Ovary (tissue), 9 donors: ENCODE results near the gene BBLN. TPM values are rescaled to one million over a fixed set of nuclear protein-coding genes. Genes with fewer than 3 reads are reported as not detected.
A peak's percentile ranks its signal among the peaks of the same experiment; 100 is the strongest.
"Not testable (repeated sequence)": the region's sequence is repeated elsewhere in the genome, so short reads cannot be mapped to it uniquely, and the experiment has no call there.

Experiments
- DNase-seq, 5 donors: peaks; one replicate each; pipeline ENCODE4 v3.0.0-alpha.2; 2019 to 2020
- H3K27ac ChIP-seq, 2 donors: fragments of 200-600 bp; one replicate each; pipeline versions ENCODE4 v1.5.1 to v1.8.0; 2019 to 2022
- H3K27me3 ChIP-seq: fragments of 200-600 bp; one replicate; pipeline ENCODE4 v1.8.0; 2022
- H3K36me3 ChIP-seq: fragments of 200-600 bp; sonication (generic); one replicate; pipeline ENCODE4 v1.5.1; 2019
- H3K4me1 ChIP-seq: one replicate; pipeline ENCODE4 v1.8.1; 2013; ENCODE audit warnings: mild to moderate bottlenecking, moderate library complexity; ENCODE audit not compliant: insufficient read depth
- H3K4me3 ChIP-seq: fragments of 200-600 bp; sonication (generic); one replicate; pipeline ENCODE4 v1.5.1; 2017
- H3K9me3 ChIP-seq, 2 donors: fragments of 200-600 bp in 1 of 2; sonication (generic) in 1 of 2; one replicate each; pipeline versions ENCODE4 v1.5.1 to v1.8.1; 2013 to 2019; ENCODE audit warnings: mild to moderate bottlenecking in 1 of 2, moderate library complexity in 1 of 2
- EP300 ChIP-seq: sonication (generic); formaldehyde crosslinking; IDR thresholded peaks from one replicate; pipeline ENCODE4 v1.6.1; 2017; ENCODE audit warnings: antibody characterized with exemption
- POLR2A ChIP-seq: fragments of 450-650 bp; IDR thresholded peaks from one replicate; pipeline ENCODE4 v1.6.1; 2017; ENCODE audit warnings: antibody characterized with exemption, mild to moderate bottlenecking, moderate library complexity
- WGBS, 3 donors: extraction: QIAGEN DNeasy Blood & Tissue Kit in 1 of 3; methylation state at CpG; one replicate each; pipeline versions ENCODE4 v1.1.5 to v1.1.7; 2013 to 2017; 5-methylcytosine and 5-hydroxymethylcytosine counted together
- intact Hi-C, 4 donors: fragments of 100-400 bp; cut with DNase I; formaldehyde crosslinking; loops; one replicate each; pipeline versions ENCODE4 v1.11.0 to v1.15.1; 2022 to 2023
- polyA plus RNA-seq, 2 donors: library from polyadenylated mRNA; stranded (reverse); fragments of 200-250 nt in 1 of 2; fragments of 350-450 nt in 1 of 2; fragmentation: Illumina TruSeq in 1 of 2; extraction: RNeasy Lipid Tissue Mini Kit (QIAGEN cat#74804) in 1 of 2; gene quantifications; one replicate each; pipeline ENCODE4 v1.2.3, GENCODE V29; 2013 to 2014
- total RNA-seq, 7 donors: library from RNA; depleted of rRNA in 2 of 7; stranded (reverse); fragments of >200 nt in 2 of 7; fragmentation: NEBNext Ultra II Directional in 3 of 7; extraction: Animal tissue kit (Norgen Biotek cat#: 25700) in 3 of 7; gene quantifications; one replicate each; pipeline versions ENCODE4 v1.1.0 to v1.2.4, GENCODE V29; 2016 to 2023
- TF ChIP-seq, protein P1 (sequence below), 3 donors: fragments of 450-650 bp in 2 of 3; fragments of 200-600 bp in 1 of 3; IDR thresholded peaks; one replicate each; pipeline versions ENCODE4 v1.5.1 to v1.8.0; 2016 to 2022; ENCODE audit warnings: antibody characterized with exemption in 3 of 3, mild to moderate bottlenecking in 1 of 3
- donor health status: DM: no; HTN: no; CAD: no; lungs with moderate emphysema.
- donor health status: DM: no; HTN: no; CAD: no.
- donor health status: Bipolar disorder and iron deficiency.
- donor health status: DM: yes; HTN: yes; CAD: no.
- donor health status: DM: no; HTN: no; CAD: no.
- donor health status: DM: yes; HTN: yes; CAD: no.

The BBLN gene
- total and polyA plus RNA-seq, 9 donors: 2.4 to 210 (median 31.7) TPM

DNA sequence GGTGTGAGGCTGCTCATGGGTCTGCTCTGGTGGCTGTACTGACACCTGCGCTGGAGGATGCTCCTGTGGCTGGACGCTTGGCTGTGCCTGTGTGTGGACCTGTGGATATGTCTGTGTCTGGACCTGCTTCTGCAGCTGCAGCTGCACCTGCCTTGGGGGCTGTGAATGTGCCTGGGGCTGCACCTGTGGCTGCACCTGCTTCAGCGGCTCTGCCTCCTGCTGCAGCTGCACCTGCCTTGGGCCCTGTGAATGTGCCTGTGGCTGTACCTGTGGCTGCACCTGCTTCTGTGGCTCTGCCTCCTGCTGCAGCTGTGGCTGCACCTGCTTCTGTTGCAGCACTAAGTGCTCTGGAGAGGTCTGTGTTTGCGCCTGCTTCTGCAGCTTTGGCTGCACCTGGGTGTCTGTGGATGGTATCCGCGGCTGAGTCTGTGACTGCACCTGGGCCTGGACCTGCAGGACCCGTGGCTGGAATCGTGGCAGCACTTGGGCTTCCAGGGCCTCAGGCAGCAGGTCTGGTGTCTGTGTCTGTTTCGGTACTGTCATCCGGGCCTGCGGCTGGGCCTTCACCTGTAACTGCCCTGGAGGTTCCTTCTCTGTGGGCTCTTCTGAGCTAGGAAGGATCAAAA is 18.9 kb downstream of the BBLN start:
- TF ChIP-seq EP300 (no peak), POLR2A (no peak)
- TF ChIP-seq, protein P1, sequence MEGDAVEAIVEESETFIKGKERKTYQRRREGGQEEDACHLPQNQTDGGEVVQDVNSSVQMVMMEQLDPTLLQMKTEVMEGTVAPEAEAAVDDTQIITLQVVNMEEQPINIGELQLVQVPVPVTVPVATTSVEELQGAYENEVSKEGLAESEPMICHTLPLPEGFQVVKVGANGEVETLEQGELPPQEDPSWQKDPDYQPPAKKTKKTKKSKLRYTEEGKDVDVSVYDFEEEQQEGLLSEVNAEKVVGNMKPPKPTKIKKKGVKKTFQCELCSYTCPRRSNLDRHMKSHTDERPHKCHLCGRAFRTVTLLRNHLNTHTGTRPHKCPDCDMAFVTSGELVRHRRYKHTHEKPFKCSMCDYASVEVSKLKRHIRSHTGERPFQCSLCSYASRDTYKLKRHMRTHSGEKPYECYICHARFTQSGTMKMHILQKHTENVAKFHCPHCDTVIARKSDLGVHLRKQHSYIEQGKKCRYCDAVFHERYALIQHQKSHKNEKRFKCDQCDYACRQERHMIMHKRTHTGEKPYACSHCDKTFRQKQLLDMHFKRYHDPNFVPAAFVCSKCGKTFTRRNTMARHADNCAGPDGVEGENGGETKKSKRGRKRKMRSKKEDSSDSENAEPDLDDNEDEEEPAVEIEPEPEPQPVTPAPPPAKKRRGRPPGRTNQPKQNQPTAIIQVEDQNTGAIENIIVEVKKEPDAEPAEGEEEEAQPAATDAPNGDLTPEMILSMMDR (IDR thresholded peaks at IDR 0.05): no peak
- WGBS, 3 donors: 97 to 100% (median 97%) methylated on average over 11 of the region's 11 CpGs
- DNase-seq: no peak
- intact Hi-C loops: no loop called here
- H3K27me3 ChIP-seq: no peaks in the 10 kb centered on the region
- H3K9me3 ChIP-seq: no peaks in the 10 kb centered on the region
- H3K27ac ChIP-seq: no peak overlapping the region
- peaks cover 2% of the 10 kb centered on the region for H3K4me1 ChIP-seq
- H3K4me3 ChIP-seq: no peak overlapping the region
- no peaks in the 10 kb centered on the region for H3K36me3 ChIP-seq

DNA sequence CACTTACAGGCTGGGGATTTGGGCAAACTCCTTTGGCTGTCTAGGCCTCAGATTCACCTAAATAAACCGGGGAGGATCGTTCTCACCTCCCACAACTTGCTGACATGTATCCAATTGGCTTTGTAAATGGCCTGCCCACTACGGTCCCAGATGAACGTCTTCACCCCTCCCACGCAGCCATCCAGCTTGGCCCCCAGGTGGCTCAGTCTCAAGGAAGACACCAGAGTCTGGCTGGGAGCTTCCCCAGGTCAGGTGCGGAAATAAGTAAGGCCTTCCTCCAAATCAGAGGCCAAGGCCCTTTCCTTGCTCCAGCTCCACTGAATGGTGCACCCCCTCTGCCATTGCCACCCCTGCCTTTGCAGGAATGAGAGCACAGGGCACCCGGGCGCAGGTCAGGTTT is 19.9 kb downstream of the BBLN start:
- Histone ChIP-seq H3K9me3 (no peaks in the 10 kb centered on the region), H3K27ac (no peak overlapping the region), H3K4me3 (no peak overlapping the region), H3K36me3 (no peaks in the 10 kb centered on the region), H3K27me3 (no peaks in the 10 kb centered on the region), H3K4me1 (peaks cover 2% of the 10 kb centered on the region)
- TF ChIP-seq, protein P1 (IDR thresholded peaks at IDR 0.05): no peak
- no peak for TF ChIP-seq POLR2A
- TF ChIP-seq EP300: no peak
- 91 to 93% (median 91%) methylated on average over 8 of the region's 8 CpGs for WGBS, 3 donors
- no peak for DNase-seq
- intact Hi-C loops: no loop called here

DNA sequence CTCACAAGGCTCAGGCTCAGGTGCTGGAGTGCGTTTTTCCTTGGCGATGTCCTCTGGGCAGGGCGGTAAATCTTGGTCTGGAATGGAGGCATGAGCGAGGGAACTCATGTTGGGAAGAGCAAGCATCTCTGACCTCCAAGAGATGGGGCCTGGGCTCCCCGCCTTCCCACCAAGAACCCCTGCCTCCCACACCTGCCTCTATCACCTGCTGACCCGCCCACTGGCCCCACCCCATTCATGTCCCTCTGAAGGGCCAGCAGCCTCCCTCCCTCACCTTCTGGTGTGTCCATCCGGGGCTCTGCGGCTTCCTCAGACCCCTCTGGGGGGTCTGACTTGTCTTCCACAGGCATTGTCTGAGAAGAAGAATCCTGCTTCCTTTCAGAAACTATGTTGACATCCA is 20.4 kb downstream of the BBLN start:
- no peak overlapping the region for H3K27ac ChIP-seq
- H3K4me3 ChIP-seq: no peak overlapping the region
- TF ChIP-seq EP300 (no peak), POLR2A (no peak)
- TF ChIP-seq, protein P1 (IDR thresholded peaks at IDR 0.05): no peak
- no peaks in the 10 kb centered on the region for H3K9me3 ChIP-seq
- peaks cover 2% of the 10 kb centered on the region for H3K4me1 ChIP-seq
- H3K36me3 ChIP-seq: no peaks in the 10 kb centered on the region
- WGBS, 3 donors: 96% methylated on average over 8 of the region's 8 CpGs
- DNase-seq: no peak
- no peaks in the 10 kb centered on the region for H3K27me3 ChIP-seq
- intact Hi-C loops: no loop called here

DNA sequence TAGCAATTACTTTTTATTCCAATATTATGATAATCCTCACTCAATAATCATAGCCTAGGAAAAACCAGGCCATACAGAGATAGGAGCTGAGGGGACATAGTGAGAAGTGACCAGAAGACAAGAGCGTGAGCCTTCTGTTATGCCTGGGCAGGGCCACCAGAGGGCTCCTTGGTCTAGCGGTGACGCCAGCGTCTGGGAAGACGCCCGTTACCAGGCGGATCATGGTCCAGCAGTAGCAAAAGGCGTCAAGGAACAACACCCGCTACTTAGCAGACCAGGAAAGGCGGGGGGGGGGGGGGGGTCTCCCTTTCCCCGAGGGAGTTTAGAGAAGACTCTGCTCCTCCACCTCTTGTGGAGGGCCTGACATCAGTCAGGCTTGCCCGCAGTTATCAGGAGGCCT is 21.4 kb downstream of the BBLN start:
- WGBS, 3 donors: 26 to 45% (median 29%) methylated on average over 12 of the region's 12 CpGs
- H3K27ac ChIP-seq, H3K27me3 ChIP-seq, intact Hi-C loops, H3K9me3 ChIP-seq, H3K4me1 ChIP-seq, H3K4me3 ChIP-seq, H3K36me3 ChIP-seq: not testable (repeated sequence)
- peak in 3 of 5 donors; percentile 54 to 60 (median 55) for DNase-seq

DNA sequence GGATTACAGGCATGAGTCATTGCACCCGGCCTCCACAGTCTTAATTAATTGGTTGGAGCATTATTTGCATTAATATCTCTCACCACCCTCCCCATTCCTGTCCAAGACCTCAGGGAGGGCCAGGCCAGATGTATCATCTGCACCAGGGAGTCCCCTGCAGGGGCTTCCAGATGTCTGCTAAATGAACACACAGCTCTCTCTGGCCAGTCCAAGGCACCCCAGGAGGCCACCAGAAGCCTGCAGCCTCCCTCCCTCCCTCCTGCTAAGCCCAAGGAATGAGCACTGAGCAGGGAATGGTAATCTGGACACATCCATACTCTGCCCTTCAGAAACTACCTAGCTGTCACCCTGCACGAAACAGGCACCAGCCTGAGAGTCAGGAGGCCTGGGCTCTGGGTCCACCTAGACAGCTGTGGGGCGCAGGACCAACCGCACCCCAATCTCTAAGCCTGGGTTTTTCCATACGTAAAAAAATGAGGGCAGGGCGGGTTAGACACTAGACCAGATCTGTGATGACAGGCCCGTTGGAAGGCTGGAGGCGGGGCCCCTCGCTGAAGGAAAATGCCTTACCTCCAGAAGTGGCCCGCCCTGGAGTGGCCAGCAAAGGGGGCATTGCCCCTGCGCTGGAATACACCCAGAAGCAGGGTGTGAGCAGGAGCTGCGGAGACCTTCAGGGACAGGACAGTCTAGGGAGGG is 23.0 kb downstream of the BBLN start:
- Histone ChIP-seq H3K27me3 (no peaks in the 10 kb centered on the region), H3K36me3 (no peaks in the 10 kb centered on the region), H3K27ac (no peak overlapping the region), H3K9me3 (no peaks in the 10 kb centered on the region), H3K4me3 (no peak overlapping the region), H3K4me1 (no peaks in the 10 kb centered on the region)
- WGBS, 3 donors: 88 to 90% (median 89%) methylated on average over 12 of the region's 12 CpGs
- intact Hi-C loops: no loop called here
- no peak for TF ChIP-seq POLR2A
- TF ChIP-seq EP300: no peak
- TF ChIP-seq, protein P1 (IDR thresholded peaks at IDR 0.05): no peak
- DNase-seq: no peak
